Left lobe of liver (tissue), 2 donors: Measurements from ENCODE around the gene CSF3R. TPM values are rescaled to one million over a fixed set of nuclear protein-coding genes. Genes with fewer than 3 reads are reported as not detected.
"Not testable (repeated sequence)": the region's sequence is repeated elsewhere in the genome, so short reads cannot be mapped to it uniquely, and the experiment has no call there.

Experiments
- ATAC-seq: fragments of 200-7000 bp; cut with Tn5 transposase; one replicate; pipeline ENCODE4 v1.9.1; 2020; ENCODE audit warnings: mild to moderate bottlenecking, moderate library complexity
- DNase-seq: peaks from one replicate; pipeline ENCODE4 v3.0.0-alpha.2; 2020; ENCODE audit warnings: low spot score
- total RNA-seq: library from RNA; stranded (reverse); gene quantifications from one replicate; pipeline ENCODE4 v1.2.1, GENCODE V29; 2021
- donor health status: DM: no; HTN: no; CAD: no; lungs with moderate emphysema.
- donor health status: DM: no; HTN: yes; CAD: no.

The CSF3R gene
- total RNA-seq, 1 donor from 2014 or later: 4.3 TPM

GRCh38 chr1:36484099-36484498 lies 1.4 kb upstream of the CSF3R start:
- ATAC-seq: no peak
- DNase-seq: no peak

GRCh38 chr1:36481771-36482723 lies 666 bp downstream of the CSF3R start:
- ATAC-seq: no peak
- no peak for DNase-seq

- DNase-seq (no peak), ATAC-seq (no peak)
These were observed 1.6 kb downstream of the CSF3R start for GRCh38 chr1:36481091-36481490.

GRCh38 chr1:36480161-36480560 lies 2.6 kb downstream of the CSF3R start:
- DNase-seq: no peak
- no peak for ATAC-seq

- ATAC-seq: no peak
- no peak for DNase-seq
These were observed 3.1 kb downstream of the CSF3R start for GRCh38 chr1:36479505-36480051.

GRCh38 chr1:36477615-36478014 lies 5.1 kb downstream of the CSF3R start:
- not testable (repeated sequence) for DNase-seq, ATAC-seq

GRCh38 chr1:36476945-36477344 lies 5.8 kb downstream of the CSF3R start:
- ATAC-seq (no peak), DNase-seq (no peak)

GRCh38 chr1:36475910-36476604 lies 6.7 kb downstream of the CSF3R start:
- ATAC-seq: no peak
- DNase-seq: no peak

GRCh38 chr1:36475341-36475740 lies 7.4 kb downstream of the CSF3R start:
- ATAC-seq (no peak), DNase-seq (no peak)

GRCh38 chr1:36472656-36473055 lies 10.1 kb downstream of the CSF3R start:
- ATAC-seq: no peak
- no peak for DNase-seq

GRCh38 chr1:36471830-36472641 lies 10.7 kb downstream of the CSF3R start:
- ATAC-seq (no peak), DNase-seq (no peak)

GRCh38 chr1:36469163-36469562 lies 13.6 kb downstream of the CSF3R start:
- ATAC-seq (no peak), DNase-seq (no peak)

- DNase-seq: no peak
- no peak for ATAC-seq
These were observed 14.8 kb downstream of the CSF3R start for GRCh38 chr1:36467700-36468455.

GRCh38 chr1:36467027-36467410 lies 15.7 kb downstream of the CSF3R start:
- ATAC-seq (no peak), DNase-seq (no peak)

GRCh38 chr1:36466370-36467026 lies 16.2 kb downstream of the CSF3R start:
- no peak for DNase-seq
- no peak for ATAC-seq

GRCh38 chr1:36465731-36466369 lies 16.9 kb downstream of the CSF3R start:
- ATAC-seq (no peak), DNase-seq (no peak)

GRCh38 chr1:36464605-36465393 lies 17.9 kb downstream of the CSF3R start:
- peak; percentile 45 for ATAC-seq
- no peak for DNase-seq
